Right kidney (tissue), 1 donor: Measurements from ENCODE around the gene HIKESHI.
"Not testable (repeated sequence)": the region's sequence is repeated elsewhere in the genome, so short reads cannot be mapped to it uniquely, and the experiment has no call there.

Experiments used
- DNase-seq: peaks from one replicate; pipeline ENCODE4 v3.0.0-alpha.2; 2016

Gene HIKESHI

GRCh38 chr11:86291466-86292262 is 10.4 kb upstream of the HIKESHI start:
- peak; percentile 8 for DNase-seq

- no peak for DNase-seq
These were observed 9.0 kb upstream of the HIKESHI start for GRCh38 chr11:86292912-86293616.

GRCh38 chr11:86294026-86294425 is 8.0 kb upstream of the HIKESHI start:
- no peak for DNase-seq

- DNase-seq, result no peak
These were observed 323 bp upstream of the HIKESHI start for GRCh38 chr11:86301742-86302091.

DNA sequence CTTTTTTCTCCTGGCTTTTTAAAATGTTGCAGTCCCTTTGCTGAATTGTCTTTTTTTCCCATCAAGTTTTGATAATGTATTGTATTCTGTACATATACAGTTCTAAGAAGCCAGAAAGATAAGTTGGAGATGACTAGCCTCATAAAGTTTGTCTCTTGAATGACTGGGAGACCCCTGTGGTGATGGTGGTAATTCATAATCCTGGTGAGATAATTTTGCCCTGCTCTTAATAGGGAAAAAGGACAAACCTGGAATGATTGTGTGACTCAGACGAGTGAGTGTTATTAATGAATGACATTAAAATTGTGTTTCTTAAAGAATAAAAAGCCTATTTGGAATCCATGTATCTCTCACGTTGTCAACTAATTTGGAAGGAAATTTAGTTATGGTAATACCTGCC is 1.2 kb downstream of the HIKESHI start:
- DNase-seq, result no peak

DNA sequence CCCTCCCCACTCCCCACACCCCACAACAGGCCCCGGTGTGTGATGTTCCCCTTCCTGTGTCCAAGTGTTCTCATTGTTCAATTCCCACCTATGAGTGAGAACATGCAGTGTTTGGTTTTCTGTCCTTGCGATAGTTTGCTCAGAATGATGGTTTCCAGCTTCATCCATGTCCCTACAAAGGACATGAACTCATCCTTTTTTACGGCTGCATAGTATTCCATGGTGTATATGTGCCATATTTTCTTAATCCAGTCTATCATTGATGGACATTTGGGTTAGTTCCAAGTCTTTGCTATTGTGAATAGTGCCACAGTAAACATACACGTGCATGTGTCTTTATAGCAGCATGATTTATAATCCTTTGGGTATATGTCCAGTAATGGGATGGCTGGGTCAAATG is 6.7 kb downstream of the HIKESHI start:
- not testable (repeated sequence) for DNase-seq

- DNase-seq, result no peak
These were observed 11.8 kb downstream of the HIKESHI start for GRCh38 chr11:86313793-86314192.

- no peak for DNase-seq
These were observed 12.6 kb downstream of the HIKESHI start for GRCh38 chr11:86314636-86315035.

DNA sequence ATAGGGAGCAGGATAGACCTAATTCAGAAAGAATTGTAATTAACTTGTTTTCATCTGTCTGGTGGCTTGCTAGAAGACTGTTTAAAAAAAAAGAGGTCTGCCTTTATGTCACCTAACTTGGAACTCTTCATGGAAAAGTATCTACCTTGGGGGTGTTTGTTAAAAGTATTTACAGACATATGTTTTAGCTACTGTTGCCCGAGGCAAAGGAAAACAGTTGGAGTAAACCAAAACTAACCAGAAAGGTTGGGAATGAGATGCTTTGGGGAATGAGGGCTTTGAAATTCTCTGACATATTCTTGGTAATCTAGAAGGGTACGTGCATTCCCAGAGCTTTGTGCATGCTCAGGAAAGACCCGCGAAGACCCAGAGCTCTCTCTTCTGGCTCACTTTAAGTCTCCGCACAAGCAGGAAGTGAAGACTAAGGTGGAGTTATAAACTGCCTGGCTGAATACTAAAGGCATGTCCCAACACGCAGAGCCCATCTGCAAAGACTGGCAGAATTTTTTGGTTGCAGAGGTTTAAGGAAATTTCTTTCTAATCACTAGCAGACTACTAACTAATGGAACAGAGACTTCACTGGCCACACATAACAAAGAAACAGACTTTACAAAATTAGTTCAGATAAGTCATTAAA is 33.2 kb downstream of the HIKESHI start:
- DNase-seq, result no peak

DNA sequence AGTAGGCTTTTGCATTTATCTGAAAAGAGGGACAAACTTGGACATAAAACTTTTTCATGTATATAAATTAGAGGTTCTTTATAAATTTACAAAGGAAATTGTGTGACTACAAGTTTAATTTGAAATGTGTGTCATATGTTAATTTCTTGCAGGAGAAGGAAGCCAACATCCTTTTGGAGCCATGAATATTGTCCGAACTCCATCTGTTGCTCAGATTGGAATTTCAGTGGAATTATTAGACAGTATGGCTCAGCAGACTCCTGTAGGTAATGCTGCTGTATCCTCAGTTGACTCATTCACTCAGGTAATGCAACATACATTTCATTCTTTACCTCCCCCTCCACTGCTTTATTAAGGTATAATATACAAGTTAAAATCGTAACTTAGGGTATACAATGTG is 35.2 kb downstream of the HIKESHI start:
- DNase-seq, result no peak

DNA sequence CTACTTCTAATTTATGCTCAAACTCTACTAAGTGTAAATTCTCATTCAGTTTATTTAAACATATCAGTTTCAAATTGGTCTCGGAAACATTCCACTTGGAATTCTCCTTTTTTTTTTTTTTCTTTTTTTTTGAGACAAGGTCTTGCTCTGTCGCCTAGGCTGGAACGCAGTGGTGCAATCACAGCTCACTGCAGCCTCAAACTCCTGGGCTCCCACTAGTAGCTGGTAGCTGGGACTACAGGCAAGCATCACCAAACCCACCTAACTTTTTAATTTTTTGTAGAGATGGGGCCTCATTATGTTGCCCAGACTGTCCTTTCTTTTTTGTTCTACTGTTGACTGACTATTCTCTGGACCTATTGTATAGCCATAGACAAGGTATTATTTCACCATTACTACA is 39.3 kb downstream of the HIKESHI start:
- DNase-seq, result no peak

DNA sequence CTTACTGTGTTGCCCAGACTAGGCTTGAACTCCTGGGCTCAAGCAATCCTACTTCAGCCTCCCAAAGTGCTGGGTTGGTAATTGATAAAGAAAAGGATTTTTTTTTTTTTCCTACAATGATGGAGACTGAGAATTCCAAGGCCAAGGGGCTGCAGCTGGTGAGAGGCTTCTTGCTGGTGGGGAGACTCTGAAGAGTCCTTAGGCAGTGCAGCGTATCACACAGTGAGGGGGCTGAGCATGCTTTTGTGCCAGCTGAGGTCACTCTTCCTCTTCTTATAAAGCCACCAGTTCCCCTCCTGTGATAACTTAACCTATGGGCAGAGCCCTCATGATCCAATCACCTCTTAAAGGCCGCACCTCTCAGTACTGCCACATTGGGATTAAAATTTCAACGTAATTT is 44.5 kb downstream of the HIKESHI start:
- no peak for DNase-seq

DNA sequence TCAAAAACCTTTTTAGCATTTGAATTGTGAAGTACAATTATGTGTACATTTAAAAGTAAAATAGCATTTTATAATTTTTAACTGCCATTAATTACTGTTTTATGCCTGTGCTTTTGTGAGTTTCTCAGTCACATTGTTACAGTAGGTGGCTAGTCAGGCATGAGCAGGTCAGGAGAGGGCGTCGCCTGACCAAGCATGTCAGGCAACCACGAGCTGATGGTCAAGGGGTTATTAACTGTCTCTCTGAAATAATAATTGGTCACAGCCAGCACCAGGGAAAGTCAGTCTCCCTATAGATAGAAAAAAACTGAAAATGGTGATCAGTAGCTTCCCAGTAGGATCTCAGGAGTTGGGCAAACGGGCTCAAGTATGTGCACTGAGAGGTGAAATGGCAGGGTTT is 53.2 kb downstream of the HIKESHI start:
- no peak for DNase-seq

- DNase-seq, result not testable (repeated sequence)
These were observed 55.4 kb downstream of the HIKESHI start for GRCh38 chr11:86357412-86357811.

DNA sequence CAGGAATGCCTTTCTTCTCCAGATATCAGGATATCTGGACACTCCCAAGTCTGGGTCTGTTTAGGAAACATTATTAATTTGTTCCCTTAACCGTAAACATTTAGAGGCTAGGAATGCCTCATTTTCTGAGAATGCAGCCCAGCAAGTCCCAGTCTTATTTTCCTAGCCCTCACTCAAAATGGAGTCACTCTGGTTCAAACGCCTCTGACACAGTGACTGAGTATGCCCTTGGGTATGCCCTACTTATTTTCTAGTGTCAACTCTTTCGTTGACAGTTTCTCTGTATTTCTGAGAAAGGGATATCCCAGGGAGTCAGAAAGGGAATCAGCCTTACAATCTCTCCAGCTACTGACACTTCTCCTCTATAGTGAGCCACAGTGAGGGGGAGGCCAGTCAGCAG is 56.7 kb downstream of the HIKESHI start:
- DNase-seq, result no peak

DNA sequence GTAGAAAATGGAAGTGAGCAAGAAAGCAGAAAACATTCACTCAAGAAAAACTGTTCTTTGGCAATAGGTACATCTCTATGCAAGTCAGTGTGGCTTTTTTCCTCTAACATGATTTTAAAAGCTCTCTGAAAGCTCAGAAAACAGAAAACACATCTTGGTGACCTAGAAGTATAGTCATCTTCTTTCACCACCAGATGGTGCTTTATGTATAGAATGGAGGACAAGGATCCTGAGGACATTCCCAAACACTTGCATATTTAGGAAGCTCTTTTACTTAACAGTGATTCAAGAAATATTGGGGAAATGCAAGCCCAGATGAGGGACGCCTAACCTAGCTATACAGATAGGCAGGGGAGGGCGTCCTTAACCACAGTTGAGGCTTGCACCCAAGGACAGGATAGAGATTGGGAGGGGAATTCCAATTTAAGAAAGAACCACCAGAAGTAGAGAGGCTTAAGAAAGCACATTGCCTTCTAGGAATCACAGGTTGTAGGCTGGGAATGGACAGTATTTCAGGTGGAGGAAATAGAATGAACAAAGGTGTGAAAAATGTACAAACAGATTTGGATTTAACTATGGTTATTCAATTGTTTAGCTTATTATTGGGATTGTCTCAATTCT is 58.8 kb downstream of the HIKESHI start:
- DNase-seq, result no peak

DNA sequence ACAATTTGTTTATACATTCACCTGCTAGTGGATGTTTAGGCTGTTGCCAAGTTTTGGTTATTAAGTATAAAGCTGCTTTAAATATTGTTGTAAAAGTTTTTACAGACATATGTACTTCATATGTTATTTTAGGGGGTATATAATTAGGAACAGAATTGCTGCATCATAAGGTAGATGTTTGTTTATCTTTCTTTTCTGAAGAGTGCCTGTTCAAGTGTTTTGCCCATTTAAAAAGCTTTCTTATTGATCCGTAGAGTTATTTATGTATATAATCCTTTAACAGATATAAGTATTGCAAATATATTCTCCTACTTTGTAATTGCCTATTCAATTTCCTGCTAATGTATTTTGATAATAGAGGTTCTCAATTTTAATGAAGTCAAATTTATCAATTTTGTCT is 61.4 kb downstream of the HIKESHI start:
- DNase-seq, result no peak

GRCh38 chr11:86365546-86365945 is 63.5 kb downstream of the HIKESHI start:
- no peak for DNase-seq

DNA sequence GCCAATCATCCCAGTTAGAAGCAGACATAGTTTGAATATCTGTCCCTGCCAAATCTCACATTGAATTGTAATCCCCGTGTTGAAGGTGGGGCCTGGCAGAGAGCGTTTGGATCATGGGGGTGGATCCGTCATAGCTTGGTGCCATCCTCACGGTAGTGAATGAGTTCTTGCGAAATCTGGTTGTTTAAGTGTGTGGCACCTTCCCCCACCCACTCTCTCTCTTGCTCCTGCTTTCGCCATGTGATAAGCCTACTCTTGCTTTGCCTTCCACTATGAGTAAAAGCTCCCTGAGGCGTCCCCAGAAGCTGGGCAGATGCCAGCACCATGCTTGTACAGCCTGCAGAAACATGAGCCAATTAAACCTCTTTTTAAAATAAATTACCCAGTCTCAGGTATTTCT is 67.6 kb downstream of the HIKESHI start:
- DNase-seq, result no peak

DNA sequence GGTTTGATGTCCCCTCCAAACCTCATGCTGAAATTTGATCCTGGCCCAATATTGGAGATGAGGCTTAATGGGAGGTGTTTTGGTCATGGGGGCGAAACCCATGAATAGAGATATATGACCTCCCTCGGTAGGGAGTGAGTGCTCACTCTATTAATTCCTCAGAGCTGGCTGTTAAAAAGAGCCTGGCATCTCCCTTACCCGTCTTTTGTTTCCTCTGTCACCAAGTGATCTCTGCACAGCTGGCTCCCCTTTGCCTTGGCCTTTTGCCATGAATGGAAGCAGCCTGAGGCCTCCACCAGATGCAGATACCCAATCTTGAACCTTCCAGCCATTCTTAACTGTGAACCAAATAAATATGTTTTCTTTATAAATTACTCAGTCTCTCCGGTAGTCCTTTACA is 68.1 kb downstream of the HIKESHI start:
- DNase-seq, result no peak

- no peak for DNase-seq
These were observed 69.0 kb downstream of the HIKESHI start for GRCh38 chr11:86370922-86371594.

DNA sequence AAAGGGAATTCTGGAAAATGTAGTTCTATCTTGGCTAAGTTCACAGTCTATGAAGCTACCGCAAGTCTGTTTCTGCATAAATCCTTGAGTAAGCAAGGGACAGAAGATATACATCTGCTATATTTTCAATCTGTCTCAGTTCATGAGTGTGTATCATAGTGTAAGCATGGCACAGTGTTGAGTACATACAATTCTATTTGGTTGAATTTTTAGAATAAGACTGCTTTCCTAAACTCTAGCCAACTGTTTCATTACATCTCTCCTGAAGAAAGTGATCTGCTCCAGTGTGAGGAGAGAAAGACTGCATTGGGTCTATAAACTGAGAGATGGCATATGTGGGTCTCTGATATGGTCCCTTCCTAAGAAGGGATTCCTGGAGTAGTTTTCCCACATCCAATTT is 70.0 kb downstream of the HIKESHI start:
- no peak for DNase-seq

- no peak for DNase-seq
These were observed 70.5 kb downstream of the HIKESHI start for GRCh38 chr11:86372586-86372985.
